ENCODE measurements around the gene TMEM236. TPM values are rescaled to one million over a fixed set of nuclear protein-coding genes. Genes with fewer than 3 reads are reported as not detected.

Gene TMEM236
- total and polyA plus RNA-seq, 2 donors: 0.44 to 1.2 TPM

GRCh38 chr10:17784688-17785087, 32.7 kb downstream of the TMEM236 start:
- Histone ChIP-seq H3K27ac (ENCODE audit: low read depth) (no peak overlapping the region), H3K36me3 (ENCODE audit: insufficient read depth) (no peaks in the 10 kb centered on the region), H3K4me1 (ENCODE audit: insufficient read depth) (no peaks in the 10 kb centered on the region), H3K4me3 (ENCODE audit: low read depth, low read length) (no peak overlapping the region)
- DNase-seq (ENCODE audit: extremely low spot score): no peak
- 71% methylated on average over 3 of the region's 3 CpGs for WGBS

- Histone ChIP-seq H3K27ac (ENCODE audit: low read depth) (no peak overlapping the region), H3K4me3 (ENCODE audit: low read depth, low read length) (no peak overlapping the region), H3K36me3 (ENCODE audit: insufficient read depth) (no peaks in the 10 kb centered on the region), H3K4me1 (ENCODE audit: insufficient read depth) (no peaks in the 10 kb centered on the region)
- 89% methylated on average over 5 of the region's 5 CpGs for WGBS
- DNase-seq (ENCODE audit: extremely low spot score): no peak
Observed at GRCh38 chr10:17785276-17785930, 33.4 kb downstream of the TMEM236 start.

- WGBS: 74% methylated on average over 13 of the region's 13 CpGs
- H3K36me3 ChIP-seq (ENCODE audit: insufficient read depth): no peaks in the 10 kb centered on the region
- no peak for DNase-seq (ENCODE audit: extremely low spot score)
- no peaks in the 10 kb centered on the region for H3K4me1 ChIP-seq (ENCODE audit: insufficient read depth)
- H3K27ac ChIP-seq (ENCODE audit: low read depth): no peak overlapping the region
- no peak overlapping the region for H3K4me3 ChIP-seq (ENCODE audit: low read depth, low read length)
Observed at GRCh38 chr10:17787087-17787961, 35.3 kb downstream of the TMEM236 start.

DNA sequence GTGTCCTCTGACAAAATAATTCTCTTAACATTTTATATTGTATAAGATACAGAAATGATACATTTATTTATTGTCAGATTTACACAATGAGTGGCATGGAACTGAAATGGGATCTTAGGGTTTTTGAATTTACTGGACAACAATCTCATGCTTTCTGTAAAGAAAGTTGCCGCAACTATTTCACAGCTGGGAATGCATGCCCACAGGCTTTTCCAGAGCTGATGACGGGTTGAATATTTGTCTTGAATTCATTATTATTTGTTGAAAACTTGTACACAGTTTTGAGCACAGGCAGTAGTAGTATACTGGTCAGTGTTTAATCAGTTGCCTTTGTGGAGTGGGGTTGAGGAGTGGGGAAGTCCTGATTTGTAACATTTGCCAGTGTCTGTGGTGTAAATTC, 36.6 kb downstream of the TMEM236 start:
- 86% methylated on average over 2 of the region's 2 CpGs for WGBS
- no peak overlapping the region for H3K27ac ChIP-seq (ENCODE audit: low read depth)
- no peaks in the 10 kb centered on the region for H3K36me3 ChIP-seq (ENCODE audit: insufficient read depth)
- DNase-seq (ENCODE audit: extremely low spot score): no peak
- H3K4me3 ChIP-seq (ENCODE audit: low read depth, low read length): no peak overlapping the region
- no peaks in the 10 kb centered on the region for H3K4me1 ChIP-seq (ENCODE audit: insufficient read depth)

GRCh38 chr10:17789396-17789795, 37.4 kb downstream of the TMEM236 start:
- WGBS: 98% methylated on average over 7 of the region's 7 CpGs
- no peaks in the 10 kb centered on the region for H3K4me1 ChIP-seq (ENCODE audit: insufficient read depth)
- no peak overlapping the region for H3K4me3 ChIP-seq (ENCODE audit: low read depth, low read length)
- no peak for DNase-seq (ENCODE audit: extremely low spot score)
- H3K36me3 ChIP-seq (ENCODE audit: insufficient read depth): no peaks in the 10 kb centered on the region
- no peak overlapping the region for H3K27ac ChIP-seq (ENCODE audit: low read depth)

DNA sequence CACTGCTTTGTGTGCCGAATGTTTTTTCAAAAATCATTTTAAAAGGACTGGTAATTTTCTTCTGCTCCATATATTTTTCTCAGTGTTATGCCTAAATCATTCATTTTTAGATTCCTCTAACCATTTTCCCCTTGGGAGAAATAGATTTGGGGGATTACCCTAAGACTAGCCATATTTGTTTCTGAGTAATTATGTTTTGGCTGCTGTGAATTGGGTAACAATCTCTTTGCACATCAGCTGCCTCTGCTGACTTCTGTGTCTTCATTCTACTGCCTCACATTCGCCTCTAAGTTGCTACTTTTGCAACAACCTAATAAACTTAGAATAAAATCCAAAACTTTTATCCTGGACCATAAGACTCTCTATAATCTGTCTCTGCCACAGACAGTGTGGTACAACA, 38.6 kb downstream of the TMEM236 start:
- H3K27ac ChIP-seq (ENCODE audit: low read depth): no peak overlapping the region
- H3K36me3 ChIP-seq (ENCODE audit: insufficient read depth): no peaks in the 10 kb centered on the region
- H3K4me1 ChIP-seq (ENCODE audit: insufficient read depth): no peaks in the 10 kb centered on the region
- DNase-seq (ENCODE audit: extremely low spot score): no peak
- 89% methylated on average over 2 of the region's 2 CpGs for WGBS
- no peak overlapping the region for H3K4me3 ChIP-seq (ENCODE audit: low read depth, low read length)

DNA sequence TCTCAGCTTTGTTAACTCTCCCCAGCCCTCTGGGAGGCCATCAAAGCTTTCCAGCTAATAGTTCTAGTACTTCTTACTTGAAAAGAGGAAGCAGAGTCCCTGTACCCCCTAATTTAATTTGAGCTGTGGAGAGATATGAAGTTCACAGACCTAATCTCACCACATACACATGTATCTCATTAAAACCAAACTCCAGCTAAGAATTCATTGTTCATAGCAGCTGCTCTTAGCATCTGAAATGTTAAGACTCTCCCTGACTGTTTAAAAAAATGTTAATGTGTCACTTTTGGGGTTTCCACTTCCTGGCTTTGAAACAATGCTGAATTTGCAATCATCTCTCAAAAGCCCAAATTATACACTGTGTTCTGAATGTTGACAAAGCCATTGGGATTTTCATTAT, 41.0 kb downstream of the TMEM236 start:
- H3K4me3 ChIP-seq (ENCODE audit: low read depth, low read length): no peak overlapping the region
- no peak for DNase-seq (ENCODE audit: extremely low spot score)
- H3K36me3 ChIP-seq (ENCODE audit: insufficient read depth): no peaks in the 10 kb centered on the region
- H3K4me1 ChIP-seq (ENCODE audit: insufficient read depth): no peaks in the 10 kb centered on the region
- H3K27ac ChIP-seq (ENCODE audit: low read depth): no peak overlapping the region

GRCh38 chr10:17793823-17794644, 42.0 kb downstream of the TMEM236 start:
- 66% methylated on average over 6 of the region's 6 CpGs for WGBS
- no peak overlapping the region for H3K27ac ChIP-seq (ENCODE audit: low read depth)

DNA sequence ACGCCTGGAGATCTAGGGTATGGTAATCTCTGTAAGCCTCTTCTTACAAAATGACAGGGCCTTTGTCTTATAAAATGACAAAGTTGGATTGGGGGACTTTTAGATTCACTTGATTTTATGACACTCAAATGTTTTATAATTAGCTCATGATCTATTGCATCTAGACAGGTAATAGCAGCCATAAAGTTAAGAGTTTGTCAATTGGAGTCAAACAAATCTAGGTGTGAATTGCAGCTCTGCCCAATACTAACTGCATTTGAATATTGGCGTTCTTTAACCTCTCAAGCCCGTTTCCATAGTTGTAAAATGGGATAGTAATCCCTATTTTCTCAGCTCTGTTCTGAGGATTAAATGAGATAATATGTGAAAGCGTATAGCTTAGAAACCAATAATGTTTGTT, 43.1 kb downstream of the TMEM236 start:
- H3K27ac ChIP-seq (ENCODE audit: low read depth): no peak overlapping the region
- no peak overlapping the region for H3K4me3 ChIP-seq (ENCODE audit: low read depth, low read length)
- no peak for DNase-seq (ENCODE audit: extremely low spot score)
- WGBS: 82% methylated on average over 4 of the region's 4 CpGs
- no peaks in the 10 kb centered on the region for H3K4me1 ChIP-seq (ENCODE audit: insufficient read depth)
- no peaks in the 10 kb centered on the region for H3K36me3 ChIP-seq (ENCODE audit: insufficient read depth)

More at GRCh38 chr10:17793823-17794644, 42.0 kb downstream of the TMEM236 start:
- no peak for DNase-seq (ENCODE audit: extremely low spot score)
- H3K36me3 ChIP-seq (ENCODE audit: insufficient read depth): no peaks in the 10 kb centered on the region
- H3K4me3 ChIP-seq (ENCODE audit: low read depth, low read length): no peak overlapping the region
- H3K4me1 ChIP-seq (ENCODE audit: insufficient read depth): no peaks in the 10 kb centered on the region

- no peak overlapping the region for H3K4me3 ChIP-seq (ENCODE audit: low read depth, low read length)
- no peaks in the 10 kb centered on the region for H3K36me3 ChIP-seq (ENCODE audit: insufficient read depth)
- no peaks in the 10 kb centered on the region for H3K4me1 ChIP-seq (ENCODE audit: insufficient read depth)
- 92% methylated on average over 17 of the region's 17 CpGs for WGBS
- H3K27ac ChIP-seq (ENCODE audit: low read depth): no peak overlapping the region
- no peak for DNase-seq (ENCODE audit: extremely low spot score)
Observed at GRCh38 chr10:17795813-17796594, 44.0 kb downstream of the TMEM236 start.

GRCh38 chr10:17801507-17801906, 49.5 kb downstream of the TMEM236 start:
- no peaks in the 10 kb centered on the region for H3K36me3 ChIP-seq (ENCODE audit: insufficient read depth)
- H3K4me1 ChIP-seq (ENCODE audit: insufficient read depth): no peaks in the 10 kb centered on the region
- WGBS: 88% methylated on average over 3 of the region's 3 CpGs
- no peak overlapping the region for H3K4me3 ChIP-seq (ENCODE audit: low read depth, low read length)
- H3K27ac ChIP-seq (ENCODE audit: low read depth): no peak overlapping the region
- no peak for DNase-seq (ENCODE audit: extremely low spot score)

GRCh38 chr10:17802350-17802749, 50.3 kb downstream of the TMEM236 start:
- H3K4me1 ChIP-seq (ENCODE audit: insufficient read depth): no peaks in the 10 kb centered on the region
- H3K36me3 ChIP-seq (ENCODE audit: insufficient read depth): no peaks in the 10 kb centered on the region
- no peak overlapping the region for H3K4me3 ChIP-seq (ENCODE audit: low read depth, low read length)
- DNase-seq (ENCODE audit: extremely low spot score): no peak
- 94% methylated on average over 11 of the region's 11 CpGs for WGBS
- no peak overlapping the region for H3K27ac ChIP-seq (ENCODE audit: low read depth)

- no peaks in the 10 kb centered on the region for H3K36me3 ChIP-seq (ENCODE audit: insufficient read depth)
- no peak overlapping the region for H3K27ac ChIP-seq (ENCODE audit: low read depth)
- H3K4me3 ChIP-seq (ENCODE audit: low read depth, low read length): no peak overlapping the region
- WGBS: 35% methylated on average over 1 of the region's 1 CpG
- no peaks in the 10 kb centered on the region for H3K4me1 ChIP-seq (ENCODE audit: insufficient read depth)
- DNase-seq (ENCODE audit: extremely low spot score): no peak
Observed at GRCh38 chr10:17802976-17803375, 51.0 kb downstream of the TMEM236 start.

Measured in urinary bladder (tissue), 4 donors.